Panc1 (cell line): ENCODE results near the gene ANKRD42. TPM values are rescaled to one million over a fixed set of nuclear protein-coding genes. Genes with fewer than 3 reads are reported as not detected.

Experiments
- ATAC-seq: fragments of 200-7000 bp; cut with Tn5 transposase; 2 replicates; pipeline ENCODE4 v1.9.1; 2020; ENCODE audit warnings: mild to moderate bottlenecking, moderate library complexity
- BruUV-seq: library from RNA; stranded (reverse); fragments of 400-500 nt; replicated peaks from 2 replicates; lab custom pipeline; 2021; lab: Mats Ljungman, UMichigan
- CTCF ChIA-PET: fragments of 300-600 bp; sonication (Branson Sonifier 250); formaldehyde crosslinking; loops from one replicate; lab custom pipeline; 2022; ENCODE audit warnings: antibody characterized with exemption; lab: Charles Lee
- POLR2A ChIA-PET: fragments of 300-600 bp; sonication (Branson Sonifier 250); formaldehyde crosslinking; loops from one replicate; lab custom pipeline; 2022; ENCODE audit warnings: antibody characterized with exemption; lab: Charles Lee
- DNase-seq: peaks from one replicate; pipeline ENCODE4 v3.0.0-alpha.2; 2010; ENCODE audit warnings: low read depth, low spot score
- H3K27ac ChIP-seq: 2 replicates; pipeline ENCODE4 v1.5.1; 2011; ENCODE audit warnings: mild to moderate bottlenecking, low read length, inconsistent platforms
- H3K27me3 ChIP-seq: fragments of 200-500 bp; sonication (Bioruptor generic); 2 replicates; pipeline ENCODE4 v1.6.0; 2014; ENCODE audit warnings: low read length, inconsistent platforms; ENCODE audit not compliant: control insufficient read depth, insufficient read depth
- H3K36me3 ChIP-seq: fragments of 200-500 bp; sonication (Bioruptor generic); 2 replicates; pipeline ENCODE4 v1.5.1; 2014; ENCODE audit warnings: inconsistent platforms, mild to moderate bottlenecking, low read length, moderate library complexity; ENCODE audit not compliant: control insufficient read depth, insufficient read depth
- H3K4me1 ChIP-seq: 2 replicates; pipeline ENCODE4 v1.5.1; 2011; ENCODE audit warnings: inconsistent platforms, mild to moderate bottlenecking, low read length, moderate library complexity; ENCODE audit not compliant: control insufficient read depth, insufficient read depth
- H3K4me3 ChIP-seq, 2 experiments: 2 replicates each; pipeline ENCODE4 v1.5.1; 2011 to 2012; ENCODE audit warnings: low read depth in 2 of 2, low read length in 2 of 2, mild to moderate bottlenecking in 2 of 2, inconsistent platforms in 1 of 2, moderate library complexity in 1 of 2
- H3K9me3 ChIP-seq: fragments of 200-500 bp; sonication (Bioruptor generic); 2 replicates; pipeline ENCODE4 v1.5.1; 2014; ENCODE audit warnings: low read depth, mild to moderate bottlenecking, inconsistent platforms, low read length, moderate library complexity; ENCODE audit not compliant: control insufficient read depth, insufficient read depth
- CTCF ChIP-seq: fragments of 450-650 bp; IDR thresholded peaks from 2 replicates; pipeline ENCODE4 v1.5.1; 2017; ENCODE audit warnings: mild to moderate bottlenecking
- POLR2AphosphoS5 ChIP-seq: IDR thresholded peaks from 2 replicates; pipeline ENCODE4 v1.6.1; 2012; ENCODE audit warnings: mild to moderate bottlenecking, low read depth, low read length, moderate library complexity
- SIN3A ChIP-seq: IDR thresholded peaks from 2 replicates; pipeline ENCODE4 v1.6.1; 2012; ENCODE audit warnings: low read depth, mild to moderate bottlenecking, low read length, moderate library complexity, borderline replicate concordance; ENCODE audit not compliant: insufficient read depth
- TCF7L2 ChIP-seq: IDR thresholded peaks from 2 replicates; pipeline ENCODE4 v1.6.1; 2011; ENCODE audit warnings: mild to moderate bottlenecking, low read depth, low read length, inconsistent platforms
- in situ Hi-C: cut with HindIII; loops from 2 replicates; pipeline ENCODE4 v1.10.0; 2016; ENCODE audit warnings: low sequenced_read_pairs, low pct_unique_long_range_greater_than_20kb
- intact Hi-C: fragments of 100-400 bp; cut with micrococcal nuclease; formaldehyde crosslinking; loops from one replicate; pipeline ENCODE4 v1.10.0; 2022; ENCODE audit not compliant: unreplicated experiment
- total RNA-seq: library from RNA; stranded (reverse); gene quantifications from one replicate; pipeline ENCODE4 v1.2.1, GENCODE V29; 2021; ENCODE audit not compliant: unreplicated experiment
- TF ChIP-seq, protein P1 (sequence below), 2 experiments: IDR thresholded peaks; 2 replicates each; pipeline ENCODE4 v1.6.1; 2011 to 2012; ENCODE audit warnings: low read depth in 2 of 2, control low read depth in 1 of 2, low read length in 1 of 2, mild to moderate bottlenecking in 1 of 2, moderate library complexity in 1 of 2; ENCODE audit not compliant: insufficient read depth in 1 of 2

Gene ANKRD42
- total RNA-seq, 1 experiment from 2014 or later, result 14.8 TPM

DNA sequence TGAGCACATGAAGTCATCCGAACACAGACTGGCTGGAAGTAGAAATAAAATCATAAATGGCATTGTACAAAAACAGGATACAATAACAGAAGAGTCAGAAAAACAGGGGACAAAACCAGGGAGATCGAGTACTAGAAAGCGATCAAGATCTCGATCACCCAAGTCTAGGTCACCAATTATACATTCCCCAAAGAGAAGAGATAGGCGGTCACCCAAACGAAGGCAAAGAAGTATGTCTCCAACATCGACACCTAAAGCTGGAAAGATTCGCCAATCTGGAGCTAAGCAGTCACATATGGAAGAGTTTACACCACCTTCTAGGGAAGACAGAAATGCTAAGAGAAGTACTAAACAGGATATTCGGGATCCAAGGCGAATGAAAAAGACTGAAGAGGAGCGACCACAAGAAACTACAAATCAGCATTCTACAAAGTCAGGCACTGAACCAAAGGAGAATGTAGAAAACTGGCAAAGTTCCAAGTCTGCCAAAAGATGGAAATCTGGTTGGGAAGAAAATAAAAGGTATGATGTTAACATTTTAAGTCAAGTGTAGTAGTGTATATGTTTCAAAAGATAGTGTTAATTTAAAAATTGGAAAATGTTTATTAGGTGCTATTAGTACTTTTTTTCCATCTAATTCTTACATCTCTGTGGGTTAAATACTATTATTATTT, 27.2 kb upstream of the ANKRD42 start:
- DNase-seq (no peak), ATAC-seq (no peak)
- Histone ChIP-seq H3K4me3 (no peak overlapping the region), H3K36me3 (peaks cover 83% of the 10 kb centered on the region), H3K9me3 (no peaks in the 10 kb centered on the region), H3K27ac (no peak overlapping the region), H3K27me3 (no peaks in the 10 kb centered on the region), H3K4me1 (peaks cover 23% of the 10 kb centered on the region; the same call in 1 of the 2 replicates)
- ChIA-PET POLR2A (no interaction called here), CTCF (no interaction called here)
- intact Hi-C loops (no loop called here), in situ Hi-C loops (no loop called here)
- TSS peak; percentile 15 for BruUV-seq
- TF ChIP-seq POLR2AphosphoS5, result 0 out of 2 replicates have a peak, but pooled peaks have one; percentile 35
- TF ChIP-seq TCF7L2, result no peak

GRCh38 chr11:83168756-83169155, 24.8 kb upstream of the ANKRD42 start:
- Histone ChIP-seq H3K4me1 (peaks cover 11% of the 10 kb centered on the region; the same call in 1 of the 2 replicates), H3K27me3 (no peaks in the 10 kb centered on the region), H3K4me3 (no peak overlapping the region), H3K27ac (no peak overlapping the region), H3K9me3 (no peaks in the 10 kb centered on the region), H3K36me3 (peaks cover 76% of the 10 kb centered on the region)
- no TSS peak for BruUV-seq
- ATAC-seq (no peak), DNase-seq (no peak)
- CTCF ChIA-PET, result no interaction called here
- in situ Hi-C loops, result no loop called here
- POLR2A ChIA-PET, result no interaction called here
- TF ChIP-seq, protein P1, sequence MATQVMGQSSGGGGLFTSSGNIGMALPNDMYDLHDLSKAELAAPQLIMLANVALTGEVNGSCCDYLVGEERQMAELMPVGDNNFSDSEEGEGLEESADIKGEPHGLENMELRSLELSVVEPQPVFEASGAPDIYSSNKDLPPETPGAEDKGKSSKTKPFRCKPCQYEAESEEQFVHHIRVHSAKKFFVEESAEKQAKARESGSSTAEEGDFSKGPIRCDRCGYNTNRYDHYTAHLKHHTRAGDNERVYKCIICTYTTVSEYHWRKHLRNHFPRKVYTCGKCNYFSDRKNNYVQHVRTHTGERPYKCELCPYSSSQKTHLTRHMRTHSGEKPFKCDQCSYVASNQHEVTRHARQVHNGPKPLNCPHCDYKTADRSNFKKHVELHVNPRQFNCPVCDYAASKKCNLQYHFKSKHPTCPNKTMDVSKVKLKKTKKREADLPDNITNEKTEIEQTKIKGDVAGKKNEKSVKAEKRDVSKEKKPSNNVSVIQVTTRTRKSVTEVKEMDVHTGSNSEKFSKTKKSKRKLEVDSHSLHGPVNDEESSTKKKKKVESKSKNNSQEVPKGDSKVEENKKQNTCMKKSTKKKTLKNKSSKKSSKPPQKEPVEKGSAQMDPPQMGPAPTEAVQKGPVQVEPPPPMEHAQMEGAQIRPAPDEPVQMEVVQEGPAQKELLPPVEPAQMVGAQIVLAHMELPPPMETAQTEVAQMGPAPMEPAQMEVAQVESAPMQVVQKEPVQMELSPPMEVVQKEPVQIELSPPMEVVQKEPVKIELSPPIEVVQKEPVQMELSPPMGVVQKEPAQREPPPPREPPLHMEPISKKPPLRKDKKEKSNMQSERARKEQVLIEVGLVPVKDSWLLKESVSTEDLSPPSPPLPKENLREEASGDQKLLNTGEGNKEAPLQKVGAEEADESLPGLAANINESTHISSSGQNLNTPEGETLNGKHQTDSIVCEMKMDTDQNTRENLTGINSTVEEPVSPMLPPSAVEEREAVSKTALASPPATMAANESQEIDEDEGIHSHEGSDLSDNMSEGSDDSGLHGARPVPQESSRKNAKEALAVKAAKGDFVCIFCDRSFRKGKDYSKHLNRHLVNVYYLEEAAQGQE (IDR thresholded peaks at IDR 0.05; ENCODE audit: insufficient read depth in 1 of 2, low read depth in 2 of 2, low read length in 1 of 2), result no peak
- TF ChIP-seq TCF7L2 (no peak), SIN3A (no peak), POLR2AphosphoS5 (no peak), CTCF (no peak)
- intact Hi-C loops, result no loop called here

DNA sequence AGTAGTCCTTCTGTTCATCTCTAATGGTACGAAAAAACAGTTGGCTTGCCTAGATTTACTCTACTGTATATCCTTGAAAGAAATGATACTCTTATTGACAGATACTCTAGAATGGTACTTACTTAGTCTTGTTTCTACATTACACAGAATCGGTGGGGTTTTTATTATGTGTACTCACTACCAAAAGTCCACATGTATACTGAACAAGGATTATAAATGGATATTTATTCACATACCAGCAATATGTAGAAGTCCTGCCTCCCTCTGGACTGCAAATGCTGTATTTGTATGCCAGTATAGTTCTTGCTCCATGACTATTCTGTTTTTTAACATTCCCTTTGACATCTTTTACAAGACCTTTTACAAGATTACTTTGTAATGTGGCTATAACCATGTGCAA, 22.6 kb upstream of the ANKRD42 start:
- ChIA-PET CTCF (no interaction called here), POLR2A (no interaction called here)
- Histone ChIP-seq H3K27ac (no peak overlapping the region), H3K4me1 (peaks cover 11% of the 10 kb centered on the region; the same call in 1 of the 2 replicates), H3K36me3 (peaks cover 61% of the 10 kb centered on the region), H3K9me3 (no peaks in the 10 kb centered on the region), H3K4me3 (no peak overlapping the region), H3K27me3 (no peaks in the 10 kb centered on the region)
- no peak for ATAC-seq
- in situ Hi-C loops, result no loop called here
- TF ChIP-seq SIN3A, result no peak
- TF ChIP-seq, protein P1 (IDR thresholded peaks at IDR 0.05; ENCODE audit: insufficient read depth in 1 of 2, low read depth in 2 of 2, low read length in 1 of 2), result no peak
- no peak for TF ChIP-seq CTCF
- no peak for TF ChIP-seq TCF7L2
- no peak for TF ChIP-seq POLR2AphosphoS5
- DNase-seq, result no peak
- no TSS peak for BruUV-seq
- intact Hi-C loops, result no loop called here
